T-cell (primary cell): Measurements from ENCODE around the gene MDFIC. TPM values are rescaled to one million over a fixed set of nuclear protein-coding genes. Genes with fewer than 3 reads are reported as not detected.

Source experiments
- ATAC-seq, 4 experiments: fragments of 200-7000 bp in 3 of 4; fragments of 150-1000 bp in 1 of 4; cut with Tn5 transposase; replicated peaks in 1 of 4; 1 replicate in 3 of 4; 2 replicates in 1 of 4; pipeline ENCODE4 v1.10.0; 2021; ENCODE audit warnings: moderate library complexity in 3 of 4, mild to moderate bottlenecking in 2 of 4, moderate number of reproducible peaks in 1 of 4
- CTCF ChIA-PET, 2 donors: fragments of 300-600 bp; sonication (Branson Sonifier 250); formaldehyde crosslinking; loops; one replicate each; lab custom pipeline; 2022; ENCODE audit warnings: antibody characterized with exemption in 2 of 2; lab: Charles Lee
- POLR2A ChIA-PET, 2 donors: fragments of 300-600 bp; sonication (Branson Sonifier 250); formaldehyde crosslinking; loops; one replicate each; lab custom pipeline; 2022; ENCODE audit warnings: antibody characterized with exemption in 2 of 2; lab: Charles Lee
- DNase-seq, 35 experiments: peaks; one replicate each; pipeline versions ENCODE4 v3.0.0 to v3.0.0-alpha.2; 2013 to 2023
- H3K27ac ChIP-seq: one replicate; pipeline ENCODE4 v1.5.1; 2013; ENCODE audit warnings: low read length
- H3K27me3 ChIP-seq, 2 experiments: replicated peaks in 1 of 2; 1 replicate in 1 of 2; 2 replicates in 1 of 2; pipeline versions ENCODE4 v1.6.1 to v1.7.0; 2013; ENCODE audit warnings: low read length in 1 of 2, mixed read lengths in 1 of 2; ENCODE audit not compliant: control insufficient read depth in 2 of 2, insufficient read depth in 2 of 2; ENCODE audit errors: extremely low read depth in 1 of 2
- H3K36me3 ChIP-seq, 2 donors: 1 replicate in 1 of 2; 2 replicates in 1 of 2; pipeline versions ENCODE4 v1.6.1 to v1.7.0; 2013; ENCODE audit warnings: low read length in 1 of 2; ENCODE audit not compliant: control insufficient read depth in 2 of 2, insufficient read depth in 1 of 2; ENCODE audit errors: extremely low read depth in 1 of 2
- H3K4me1 ChIP-seq, 2 experiments: 1 replicate in 1 of 2; 2 replicates in 1 of 2; pipeline versions ENCODE4 v1.6.1 to v1.7.0; 2013; ENCODE audit warnings: low read length in 2 of 2, mixed read lengths in 1 of 2; ENCODE audit not compliant: insufficient read depth in 2 of 2, control insufficient read depth in 1 of 2; ENCODE audit errors: extremely low read depth in 1 of 2
- H3K4me3 ChIP-seq, 2 donors: 1 replicate in 1 of 2; 2 replicates in 1 of 2; pipeline versions ENCODE4 v1.5.1 to v1.7.0; 2013; ENCODE audit warnings: mild to moderate bottlenecking in 2 of 2, low read length in 1 of 2, moderate library complexity in 1 of 2; ENCODE audit not compliant: control insufficient read depth in 1 of 2; ENCODE audit errors: extremely low read depth in 1 of 2
- H3K9me3 ChIP-seq: 2 replicates; pipeline ENCODE4 v1.7.0; 2013
- H3K27ac Mint-ChIP-seq, 2 donors: one replicate each; pipeline ENCODE4 v1.8.0; 2020 to 2021; ENCODE audit warnings: mild to moderate bottlenecking in 2 of 2, mixed read lengths in 2 of 2
- H3K27me3 Mint-ChIP-seq, 2 donors: one replicate each; pipeline ENCODE4 v1.8.0; 2021 to 2022; ENCODE audit warnings: mixed read lengths in 2 of 2
- H3K36me3 Mint-ChIP-seq: one replicate; pipeline ENCODE4 v1.8.0; 2021; ENCODE audit warnings: mixed read lengths
- H3K4me1 Mint-ChIP-seq, 3 donors: one replicate each; pipeline ENCODE4 v1.8.0; 2020 to 2022; ENCODE audit warnings: mixed read lengths in 3 of 3, mild to moderate bottlenecking in 1 of 3
- H3K4me3 Mint-ChIP-seq, 3 donors: one replicate each; pipeline ENCODE4 v1.8.0; 2020 to 2022; ENCODE audit warnings: mild to moderate bottlenecking in 3 of 3, mixed read lengths in 3 of 3, moderate library complexity in 3 of 3
- H3K9me3 Mint-ChIP-seq, 3 donors: one replicate each; pipeline ENCODE4 v1.8.0; 2020 to 2022; ENCODE audit warnings: mixed read lengths in 3 of 3
- WGBS: methylation state at CpG from one replicate; pipeline ENCODE4 v1.1.5; 2013; ENCODE audit warnings: missing lambda C conversion rate; ENCODE audit not compliant: insufficient coverage; 5-methylcytosine and 5-hydroxymethylcytosine counted together
- total RNA-seq, 35 experiments: library from RNA in 6 of 35; stranded (reverse) in 6 of 35; fragments of 120-200 nt in 1 of 35; gene quantifications; one replicate each; pipeline versions ENCODE4 v1.2.1 to v1.2.4 and lab custom pipeline; 2013 to 2026

MDFIC gene
- total RNA-seq (10 to 100 TPM; 56.3 to 84.6 (median 65.0) TPM), total RNA-seq (lab: John Stamatoyannopoulos, UW) (88.3 to 347 (median 116) reads per million in 29 experiments)
- 113 TPM for total RNA-seq (2013)

- peaks cover 3% of the 10 kb centered on the region for H3K36me3 Mint-ChIP-seq
- H3K4me3 Mint-ChIP-seq: peak within 1 kb of the TSS; percentile 91 to 96 (median 95)
- H3K27me3 ChIP-seq: no peaks in the 10 kb centered on the region
- ATAC-seq (peak; percentile 54 to 66 (median 60)), DNase-seq (peak in 32 of 35 experiments; percentile 10 to 73 (median 34))
- WGBS: 2% methylated on average over 48 of the region's 55 CpGs
- H3K9me3 ChIP-seq: no peaks in the 10 kb centered on the region
- ChIA-PET CTCF (no interaction called here), POLR2A (interaction anchor here (0.6 to 0.7 kb wide), 2 partner anchors 11 to 12 kb away, joined by 3 read pairs; no protein-coding TSS in a partner anchor)
- H3K9me3 Mint-ChIP-seq: no peaks in the 10 kb centered on the region
- no peaks in the 10 kb centered on the region for H3K27me3 Mint-ChIP-seq
- peak within 1 kb of the TSS; percentile 82 for H3K27ac ChIP-seq
- peak within 1 kb of the TSS; percentile 94 to 98 for H3K27ac Mint-ChIP-seq
- H3K4me1 ChIP-seq: peaks cover 12 to 34% of the 10 kb centered on the region in 2 experiments
- H3K4me1 Mint-ChIP-seq: peaks cover 43 to 61% (median 61%) of the 10 kb centered on the region in 3 donors
- peak within 1 kb of the TSS; percentile 71 to 94 for H3K4me3 ChIP-seq
- no peaks in the 10 kb centered on the region for H3K36me3 ChIP-seq
Observed at GRCh38 chr7:114922026-114922651, at the start of gene MDFIC. Gene MDFIC (plus strand): TSS chr7:114922094. CDS start chr7:114923034, 940 bp downstream.

GRCh38 chr7:114874170-114874569 is 47.7 kb upstream of the MDFIC start:
- no peak overlapping the region for H3K4me3 Mint-ChIP-seq
- H3K9me3 Mint-ChIP-seq: peaks cover 0 to 8% (median 0%) of the 10 kb centered on the region in 3 donors
- no peaks in the 10 kb centered on the region for H3K36me3 Mint-ChIP-seq
- no peak for DNase-seq
- no peaks in the 10 kb centered on the region for H3K27me3 ChIP-seq
- no peaks in the 10 kb centered on the region for H3K4me1 ChIP-seq
- no CpG with 5 or more reads among the region's 1 CpG for WGBS
- H3K4me3 ChIP-seq: no peak overlapping the region
- H3K36me3 ChIP-seq: no peaks in the 10 kb centered on the region
- ATAC-seq: no peak
- no peaks in the 10 kb centered on the region for H3K9me3 ChIP-seq
- no peaks in the 10 kb centered on the region for H3K27me3 Mint-ChIP-seq
- POLR2A ChIA-PET: interaction anchor here in 1 of 2 donors (0.6 kb wide), 1 partner anchor 12 kb away, joined by 3 read pairs; no protein-coding TSS in a partner anchor
- no peaks in the 10 kb centered on the region for H3K4me1 Mint-ChIP-seq
- H3K27ac Mint-ChIP-seq: no peak overlapping the region
- CTCF ChIA-PET: no interaction called here
- no peak overlapping the region for H3K27ac ChIP-seq

GRCh38 chr7:114875186-114875585 is 46.7 kb upstream of the MDFIC start:
- CTCF ChIA-PET: interaction anchor here in 1 of 2 donors (0.6 kb wide), 1 partner anchor 403 kb away, joined by 3 read pairs; no protein-coding TSS in a partner anchor
- ATAC-seq: no peak
- POLR2A ChIA-PET: interaction anchor here in 1 of 2 donors (0.6 to 0.8 kb wide), 2 partner anchors 14 to 694 kb away, joined by 3 to 7 read pairs; no protein-coding TSS in a partner anchor

DNA sequence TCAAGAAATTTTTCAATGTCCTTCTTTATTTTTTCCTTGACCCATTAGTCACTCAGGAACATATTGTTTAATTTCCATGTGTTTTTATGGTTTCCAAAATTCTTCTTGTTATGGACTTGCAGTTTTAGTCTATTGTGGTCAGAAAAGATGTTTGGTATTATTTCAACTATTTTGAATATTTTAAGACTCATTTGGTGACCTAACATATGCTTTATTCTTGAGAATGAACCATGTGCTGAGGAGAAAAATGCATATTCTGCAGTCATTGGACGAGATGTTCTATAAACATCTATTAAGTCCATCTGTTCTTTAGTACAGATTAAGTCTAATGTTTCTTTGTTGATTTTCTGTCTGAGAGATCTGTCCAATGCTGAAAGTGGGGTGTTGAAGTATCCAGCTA is 42.3 kb upstream of the MDFIC start:
- CTCF ChIA-PET: no interaction called here
- Mint-ChIP-seq H3K9me3 (peaks cover 6 to 31% (median 11%) of the 10 kb centered on the region in 3 donors), H3K4me1 (no peaks in the 10 kb centered on the region), H3K36me3 (peaks cover 8% of the 10 kb centered on the region), H3K4me3 (no peak overlapping the region), H3K27ac (no peak overlapping the region), H3K27me3 (no peaks in the 10 kb centered on the region)
- no CpG with 5 or more reads among the region's 1 CpG for WGBS
- H3K4me3 ChIP-seq: no peak overlapping the region
- ATAC-seq (no peak), DNase-seq (no peak)
- H3K36me3 ChIP-seq: no peaks in the 10 kb centered on the region
- H3K27me3 ChIP-seq: no peaks in the 10 kb centered on the region
- H3K27ac ChIP-seq: no peak overlapping the region
- no peaks in the 10 kb centered on the region for H3K9me3 ChIP-seq
- POLR2A ChIA-PET: no interaction called here
- no peaks in the 10 kb centered on the region for H3K4me1 ChIP-seq

More at GRCh38 chr7:114875186-114875585, 46.7 kb upstream of the MDFIC start:
- H3K9me3 ChIP-seq: no peaks in the 10 kb centered on the region
- H3K36me3 ChIP-seq: no peaks in the 10 kb centered on the region
- peaks cover 2 to 18% (median 3%) of the 10 kb centered on the region in 3 donors for H3K9me3 Mint-ChIP-seq
- H3K27ac ChIP-seq: no peak overlapping the region
- H3K27ac Mint-ChIP-seq: no peak overlapping the region
- H3K36me3 Mint-ChIP-seq: no peaks in the 10 kb centered on the region
- no peak for DNase-seq
- H3K27me3 Mint-ChIP-seq: no peaks in the 10 kb centered on the region
- no peaks in the 10 kb centered on the region for H3K4me1 ChIP-seq
- H3K4me3 ChIP-seq: no peak overlapping the region
- no peak overlapping the region for H3K4me3 Mint-ChIP-seq
- H3K27me3 ChIP-seq: no peaks in the 10 kb centered on the region
- H3K4me1 Mint-ChIP-seq: no peaks in the 10 kb centered on the region

DNA sequence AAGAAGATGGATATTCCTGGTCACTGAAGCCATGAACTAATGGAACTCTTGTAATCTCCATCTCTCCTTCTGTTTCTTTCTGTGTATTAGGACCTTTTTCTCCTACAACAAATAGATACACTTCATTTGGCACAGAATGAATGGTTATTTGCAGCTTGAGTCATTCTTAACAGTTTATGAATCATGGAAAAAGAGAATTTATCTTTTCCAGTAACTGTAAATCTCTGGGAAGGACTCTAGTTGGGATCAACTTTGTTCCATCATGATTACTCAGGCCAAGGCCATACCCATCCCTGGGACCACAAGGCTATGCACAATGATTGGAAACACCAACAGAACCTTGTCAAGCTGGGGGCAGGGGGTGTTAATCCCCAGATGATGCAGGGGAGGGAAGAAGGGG is 36.1 kb upstream of the MDFIC start:
- CTCF ChIA-PET: no interaction called here
- H3K4me3 ChIP-seq: no peak overlapping the region
- H3K27me3 ChIP-seq: no peaks in the 10 kb centered on the region
- peaks cover 4% of the 10 kb centered on the region for H3K36me3 Mint-ChIP-seq
- peaks cover 0 to 11% (median 8%) of the 10 kb centered on the region in 3 donors for H3K9me3 Mint-ChIP-seq
- H3K4me3 Mint-ChIP-seq: no peak overlapping the region
- no peak for DNase-seq
- H3K27ac Mint-ChIP-seq: no peak overlapping the region
- no peak for ATAC-seq
- H3K27ac ChIP-seq: no peak overlapping the region
- H3K9me3 ChIP-seq: no peaks in the 10 kb centered on the region
- peaks cover 0 to 12% (median 11%) of the 10 kb centered on the region in 3 donors for H3K4me1 Mint-ChIP-seq
- no peaks in the 10 kb centered on the region for H3K4me1 ChIP-seq
- H3K36me3 ChIP-seq: no peaks in the 10 kb centered on the region
- POLR2A ChIA-PET: interaction anchor here in 1 of 2 donors (0.6 kb wide), 1 partner anchor 12 kb away, joined by 3 read pairs; no protein-coding TSS in a partner anchor
- H3K27me3 Mint-ChIP-seq: no peaks in the 10 kb centered on the region

- POLR2A ChIA-PET: interaction anchor here in 1 of 2 donors (0.6 kb wide), 1 partner anchor 12 kb away, joined by 3 read pairs; no protein-coding TSS in a partner anchor
Observed at GRCh38 chr7:114886241-114886640, 35.7 kb upstream of the MDFIC start.

More at GRCh38 chr7:114886241-114886640, 35.7 kb upstream of the MDFIC start:
- H3K36me3 Mint-ChIP-seq: peaks cover under 1% of the 10 kb centered on the region
- H3K4me3 ChIP-seq: no peak overlapping the region
- H3K27me3 Mint-ChIP-seq: no peaks in the 10 kb centered on the region
- H3K9me3 Mint-ChIP-seq: peaks cover 0 to 7% (median 5%) of the 10 kb centered on the region in 3 donors
- ATAC-seq (no peak), DNase-seq (no peak)
- H3K9me3 ChIP-seq: no peaks in the 10 kb centered on the region
- H3K4me3 Mint-ChIP-seq: no peak overlapping the region
- WGBS: no CpG with 5 or more reads among the region's 2 CpGs
- H3K4me1 ChIP-seq: no peaks in the 10 kb centered on the region
- H3K27ac Mint-ChIP-seq: no peak overlapping the region
- H3K4me1 Mint-ChIP-seq: peaks cover 0 to 12% (median 11%) of the 10 kb centered on the region in 3 donors
- H3K27ac ChIP-seq: no peak overlapping the region
- H3K36me3 ChIP-seq: no peaks in the 10 kb centered on the region
- no peaks in the 10 kb centered on the region for H3K27me3 ChIP-seq
- CTCF ChIA-PET: no interaction called here
